ENCODE measurements around the gene JCAD. TPM values are rescaled to one million over a fixed set of nuclear protein-coding genes. Genes with fewer than 3 reads are reported as not detected.
"Not testable (repeated sequence)": the region's sequence is repeated elsewhere in the genome, so short reads cannot be mapped to it uniquely, and the experiment has no call there.

The JCAD gene
- total RNA-seq, 3 donors from 2014 or later (not counting 1 experiment from before 2014, with no cell fraction given) = 0.07 to 0.43 TPM; not detected in 1

- H3K4me3 ChIP-seq (ENCODE audit: low read length) = no peak overlapping the region
- intact Hi-C loops (cut with micrococcal nuclease) = no loop called here
- H3K4me1 Mint-ChIP-seq = no peaks in the 10 kb centered on the region
- TF ChIP-seq, protein P1, sequence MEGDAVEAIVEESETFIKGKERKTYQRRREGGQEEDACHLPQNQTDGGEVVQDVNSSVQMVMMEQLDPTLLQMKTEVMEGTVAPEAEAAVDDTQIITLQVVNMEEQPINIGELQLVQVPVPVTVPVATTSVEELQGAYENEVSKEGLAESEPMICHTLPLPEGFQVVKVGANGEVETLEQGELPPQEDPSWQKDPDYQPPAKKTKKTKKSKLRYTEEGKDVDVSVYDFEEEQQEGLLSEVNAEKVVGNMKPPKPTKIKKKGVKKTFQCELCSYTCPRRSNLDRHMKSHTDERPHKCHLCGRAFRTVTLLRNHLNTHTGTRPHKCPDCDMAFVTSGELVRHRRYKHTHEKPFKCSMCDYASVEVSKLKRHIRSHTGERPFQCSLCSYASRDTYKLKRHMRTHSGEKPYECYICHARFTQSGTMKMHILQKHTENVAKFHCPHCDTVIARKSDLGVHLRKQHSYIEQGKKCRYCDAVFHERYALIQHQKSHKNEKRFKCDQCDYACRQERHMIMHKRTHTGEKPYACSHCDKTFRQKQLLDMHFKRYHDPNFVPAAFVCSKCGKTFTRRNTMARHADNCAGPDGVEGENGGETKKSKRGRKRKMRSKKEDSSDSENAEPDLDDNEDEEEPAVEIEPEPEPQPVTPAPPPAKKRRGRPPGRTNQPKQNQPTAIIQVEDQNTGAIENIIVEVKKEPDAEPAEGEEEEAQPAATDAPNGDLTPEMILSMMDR (IDR thresholded peaks at IDR 0.05) = no peak
- H3K27ac ChIP-seq (ENCODE audit: low read length) = no peak overlapping the region
- no peak overlapping the region for H3K4me3 Mint-ChIP-seq
- DNase-seq (no peak), ATAC-seq (no peak)
- no peaks in the 10 kb centered on the region for H3K36me3 Mint-ChIP-seq
- H3K27me3 Mint-ChIP-seq (ENCODE audit: low read depth in 2 of 2) = peaks cover 8% of the 10 kb centered on the region in 2 donors
- H3K27ac Mint-ChIP-seq = no peak overlapping the region
- H3K36me3 ChIP-seq (ENCODE audit: control insufficient read depth, insufficient read depth, low read length) = no peaks in the 10 kb centered on the region
- no peaks in the 10 kb centered on the region for H3K4me1 ChIP-seq (ENCODE audit: control insufficient read depth, insufficient read depth, low read length)
- peaks cover 7% of the 10 kb centered on the region for H3K9me3 ChIP-seq (ENCODE audit: control insufficient read depth, insufficient read depth, low read length)
- H3K27me3 ChIP-seq (ENCODE audit: control insufficient read depth, insufficient read depth, low read length) = no peaks in the 10 kb centered on the region
- peaks cover 4 to 10% of the 10 kb centered on the region in 2 donors for H3K9me3 Mint-ChIP-seq
- WGBS (ENCODE audit: insufficient coverage) = 77% methylated on average over 1 of the region's 3 CpGs
Observed at GRCh38 chr10:29981510-29981909, 77.9 kb downstream of the JCAD start.

- Histone ChIP-seq H3K27me3 (ENCODE audit: control insufficient read depth, insufficient read depth, low read length) (no peaks in the 10 kb centered on the region), H3K9me3 (ENCODE audit: control insufficient read depth, insufficient read depth, low read length) (peaks cover 7% of the 10 kb centered on the region), H3K27ac (ENCODE audit: low read length) (no peak overlapping the region), H3K4me3 (ENCODE audit: low read length) (no peak overlapping the region), H3K36me3 (ENCODE audit: control insufficient read depth, insufficient read depth, low read length) (no peaks in the 10 kb centered on the region), H3K4me1 (ENCODE audit: control insufficient read depth, insufficient read depth, low read length) (no peaks in the 10 kb centered on the region)
- Mint-ChIP-seq H3K4me1 (no peaks in the 10 kb centered on the region), H3K27me3 (ENCODE audit: low read depth in 2 of 2) (peaks cover 2 to 8% of the 10 kb centered on the region in 2 donors), H3K36me3 (no peaks in the 10 kb centered on the region), H3K27ac (no peak overlapping the region), H3K9me3 (peaks cover 4 to 10% of the 10 kb centered on the region in 2 donors), H3K4me3 (no peak overlapping the region)
- ATAC-seq (no peak), DNase-seq (no peak)
- TF ChIP-seq, protein P1 (IDR thresholded peaks at IDR 0.05) = no peak
- intact Hi-C loops (cut with micrococcal nuclease) = no loop called here
- 100% methylated on average over 1 of the region's 2 CpGs for WGBS (ENCODE audit: insufficient coverage)
Observed at GRCh38 chr10:29980084-29980483, 79.3 kb downstream of the JCAD start.

GRCh38 chr10:29979421-29979779 lies 80.0 kb downstream of the JCAD start:
- H3K9me3 ChIP-seq (ENCODE audit: control insufficient read depth, insufficient read depth, low read length); ATAC-seq; H3K36me3 ChIP-seq (ENCODE audit: control insufficient read depth, insufficient read depth, low read length); H3K4me1 Mint-ChIP-seq; H3K27ac ChIP-seq (ENCODE audit: low read length); H3K4me3 Mint-ChIP-seq; H3K4me1 ChIP-seq (ENCODE audit: control insufficient read depth, insufficient read depth, low read length); H3K4me3 ChIP-seq (ENCODE audit: low read length); H3K36me3 Mint-ChIP-seq; DNase-seq; intact Hi-C loops (cut with micrococcal nuclease); H3K9me3 Mint-ChIP-seq; H3K27me3 ChIP-seq (ENCODE audit: control insufficient read depth, insufficient read depth, low read length); H3K27ac Mint-ChIP-seq: not testable (repeated sequence)
- 91% methylated on average over 2 of the region's 2 CpGs for WGBS (ENCODE audit: insufficient coverage)
- peaks cover 5 to 12% of the 10 kb centered on the region in 2 donors for H3K27me3 Mint-ChIP-seq (ENCODE audit: low read depth in 2 of 2)

- Mint-ChIP-seq H3K27me3 (ENCODE audit: low read depth in 2 of 2) (peaks cover 7 to 13% of the 10 kb centered on the region in 2 donors), H3K36me3 (no peaks in the 10 kb centered on the region), H3K27ac (no peak overlapping the region), H3K4me1 (no peaks in the 10 kb centered on the region), H3K4me3 (no peak overlapping the region), H3K9me3 (peaks cover 0 to 2% of the 10 kb centered on the region in 2 donors)
- 79% methylated on average over 2 of the region's 4 CpGs for WGBS (ENCODE audit: insufficient coverage)
- Histone ChIP-seq H3K4me3 (ENCODE audit: low read length) (no peak overlapping the region), H3K4me1 (ENCODE audit: control insufficient read depth, insufficient read depth, low read length) (no peaks in the 10 kb centered on the region), H3K27me3 (ENCODE audit: control insufficient read depth, insufficient read depth, low read length) (no peaks in the 10 kb centered on the region), H3K27ac (ENCODE audit: low read length) (no peak overlapping the region), H3K9me3 (ENCODE audit: control insufficient read depth, insufficient read depth, low read length) (no peaks in the 10 kb centered on the region), H3K36me3 (ENCODE audit: control insufficient read depth, insufficient read depth, low read length) (no peaks in the 10 kb centered on the region)
- TF ChIP-seq, protein P1 (IDR thresholded peaks at IDR 0.05) = no peak
- DNase-seq (no peak), ATAC-seq (no peak)
- intact Hi-C loops (cut with micrococcal nuclease) = no loop called here
Observed at GRCh38 chr10:29977171-29977570, 82.2 kb downstream of the JCAD start.
